HG03196 (cell line): ENCODE data around the gene PRKAG2.

Experiments
- ATAC-seq: cut with Tn5 transposase; IDR thresholded peaks from one replicate; pipeline ENCODE4 v1.9.1; 2021; ENCODE audit not compliant: unreplicated experiment

PRKAG2 gene

GRCh38 chr7:151570366-151570915, 306.5 kb downstream of the PRKAG2 start:
- ATAC-seq: no peak

DNA sequence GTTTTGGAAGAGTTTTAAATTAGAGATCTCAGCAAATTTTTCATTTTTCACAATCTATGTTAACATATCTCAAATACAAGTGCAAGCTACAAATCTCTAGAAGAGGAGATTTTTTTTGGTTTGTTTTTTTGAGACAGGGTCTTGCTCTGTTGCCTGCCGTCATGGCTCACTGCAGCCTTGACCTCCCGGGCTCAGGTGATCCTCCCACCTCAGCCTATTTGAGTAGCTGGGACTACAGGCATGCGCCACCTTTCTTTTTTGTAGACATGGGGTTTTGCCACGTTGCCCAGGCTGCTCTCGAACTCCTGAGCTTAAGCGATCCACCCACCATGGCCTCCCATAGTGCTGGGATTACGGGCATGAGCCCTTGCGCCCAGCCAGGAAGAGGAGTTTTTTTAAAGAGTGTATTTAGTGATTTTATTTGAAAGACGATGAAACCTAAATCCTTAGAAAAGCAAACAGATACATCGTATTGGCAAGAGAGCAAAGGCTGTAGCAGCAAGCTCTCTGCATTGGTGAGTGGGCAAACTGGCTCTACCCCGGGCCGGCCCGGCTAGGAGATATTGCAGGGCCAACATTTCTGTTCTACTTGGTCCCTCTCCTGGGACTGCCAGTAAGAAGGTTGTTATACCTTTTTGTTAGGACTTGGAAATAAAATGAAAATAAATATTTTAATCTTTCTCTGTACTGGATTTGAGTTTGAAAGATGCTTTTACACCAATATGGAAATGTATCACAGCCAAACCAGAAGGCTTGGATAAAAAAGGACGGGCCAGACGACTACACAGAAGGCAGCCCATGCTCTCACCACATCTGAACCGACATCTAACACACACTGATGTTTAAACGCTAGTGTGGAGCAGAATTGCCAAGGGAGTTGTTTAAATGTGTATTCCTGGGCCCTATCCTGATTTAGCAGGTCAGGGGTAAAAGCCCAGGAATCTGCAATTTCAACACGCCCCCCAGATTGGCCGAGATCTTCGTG, 307.7 kb downstream of the PRKAG2 start:
- ATAC-seq: no peak

DNA sequence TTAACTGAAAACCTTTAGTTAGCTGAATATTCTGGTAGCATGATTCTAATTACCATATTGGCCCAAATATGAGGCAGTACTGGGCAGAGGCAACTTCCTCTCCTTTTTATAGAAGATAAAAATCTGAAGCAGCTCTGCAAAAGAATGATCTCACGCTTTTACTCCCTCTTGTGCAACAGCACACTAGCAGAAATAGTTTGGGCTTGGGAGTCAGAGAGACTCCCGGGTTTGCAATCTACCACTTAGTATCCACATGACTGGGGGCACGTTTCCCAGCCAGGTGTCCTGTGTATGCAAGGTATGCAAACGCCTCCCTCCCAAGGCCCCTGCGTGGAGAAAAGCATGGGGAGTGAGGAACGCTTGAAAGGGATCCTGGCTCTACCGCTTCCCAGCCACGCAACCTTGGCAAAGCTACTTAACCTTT, 310.0 kb downstream of the PRKAG2 start:
- no peak for ATAC-seq

- ATAC-seq: no peak
Measured at GRCh38 chr7:151565541-151565940, 311.4 kb downstream of the PRKAG2 start.

DNA sequence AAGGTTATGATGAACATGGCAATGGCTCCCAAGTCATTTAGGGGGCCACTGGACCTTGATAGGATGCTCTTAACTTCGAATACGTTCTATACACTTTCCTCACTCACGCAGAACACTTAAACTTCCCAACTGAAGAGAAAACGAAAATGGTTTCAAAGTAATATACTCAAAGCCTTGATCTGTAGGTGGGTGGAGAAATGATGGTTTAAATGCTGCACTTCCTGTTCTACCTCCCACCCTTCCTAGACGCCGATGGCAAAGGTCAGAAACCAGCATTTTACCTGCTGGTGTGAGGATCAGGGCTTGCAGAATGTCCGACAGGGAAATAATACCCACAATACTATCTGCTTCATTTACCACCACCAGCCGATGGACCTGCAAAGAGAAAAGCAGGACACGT, 316.7 kb downstream of the PRKAG2 start:
- ATAC-seq: no peak

DNA sequence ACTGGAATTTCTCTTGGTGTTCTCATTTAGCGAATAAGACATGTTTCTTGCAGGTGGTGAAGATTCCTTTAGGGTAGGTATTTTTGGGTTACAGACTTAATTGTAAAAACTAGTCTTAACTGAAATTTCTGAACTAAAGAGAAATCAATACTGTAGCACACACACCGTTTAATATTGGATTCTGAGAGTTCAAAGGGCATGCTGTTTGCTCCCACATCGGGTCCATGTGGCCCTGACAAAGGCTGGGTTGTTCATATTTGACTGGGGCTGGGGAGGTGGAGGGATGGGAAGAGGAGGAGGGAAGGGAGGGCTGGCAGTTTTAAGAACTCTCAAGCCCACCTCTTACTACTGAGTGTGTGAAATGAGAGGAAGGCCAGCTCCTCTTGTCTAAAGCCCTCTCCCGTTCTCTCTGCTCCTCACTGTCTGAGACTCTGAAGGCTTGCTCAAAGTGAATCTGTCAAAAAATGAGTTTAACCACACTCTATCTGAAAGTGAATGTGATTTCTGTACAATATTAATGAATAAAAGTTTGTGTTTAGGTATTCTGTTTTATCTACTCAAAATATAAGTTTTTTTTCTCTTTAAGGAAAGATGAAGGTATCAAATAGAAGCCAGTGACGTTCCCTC, 317.2 kb downstream of the PRKAG2 start:
- ATAC-seq: no peak

DNA sequence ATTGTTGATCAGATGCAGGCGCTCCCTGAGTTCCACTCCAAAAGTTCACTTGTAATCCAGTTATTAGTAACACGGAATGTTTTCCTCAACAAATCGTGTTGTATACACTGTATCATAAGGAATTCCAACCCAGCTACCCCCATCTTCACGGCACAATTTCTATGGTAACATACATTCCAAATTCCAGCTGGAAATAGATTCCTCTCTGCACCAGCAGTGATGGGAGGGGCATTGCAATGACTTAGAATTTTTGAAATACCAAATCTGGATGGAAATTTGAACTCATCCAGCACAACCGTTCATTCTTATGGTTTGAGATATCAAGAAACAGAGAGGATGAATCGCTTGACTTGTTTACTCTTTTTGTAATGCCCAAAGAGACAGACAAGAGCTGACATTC, 318.3 kb downstream of the PRKAG2 start:
- ATAC-seq: no peak

GRCh38 chr7:151556592-151556991, 320.3 kb downstream of the PRKAG2 start:
- ATAC-seq: no peak

DNA sequence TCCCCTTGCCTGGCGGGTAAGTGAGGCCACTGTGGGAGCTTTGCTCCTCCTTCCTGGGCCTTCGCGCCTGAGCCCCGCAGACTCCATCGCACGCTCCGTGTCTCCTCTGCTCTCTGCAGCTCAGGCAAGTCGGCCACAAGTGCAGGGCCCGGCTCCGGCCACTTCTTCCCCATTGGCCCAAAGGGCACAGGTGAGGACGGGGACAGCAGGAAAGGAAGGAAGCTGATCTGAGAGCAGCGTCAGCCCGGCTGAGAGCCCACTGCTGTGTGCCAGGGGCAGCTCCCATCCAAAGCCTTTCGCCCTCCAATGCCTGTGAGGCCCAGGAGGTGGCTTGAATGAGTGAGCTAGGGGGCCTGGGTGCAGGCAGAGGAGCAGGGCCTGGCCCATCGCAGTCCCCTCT, 323.6 kb downstream of the PRKAG2 start:
- no peak for ATAC-seq

DNA sequence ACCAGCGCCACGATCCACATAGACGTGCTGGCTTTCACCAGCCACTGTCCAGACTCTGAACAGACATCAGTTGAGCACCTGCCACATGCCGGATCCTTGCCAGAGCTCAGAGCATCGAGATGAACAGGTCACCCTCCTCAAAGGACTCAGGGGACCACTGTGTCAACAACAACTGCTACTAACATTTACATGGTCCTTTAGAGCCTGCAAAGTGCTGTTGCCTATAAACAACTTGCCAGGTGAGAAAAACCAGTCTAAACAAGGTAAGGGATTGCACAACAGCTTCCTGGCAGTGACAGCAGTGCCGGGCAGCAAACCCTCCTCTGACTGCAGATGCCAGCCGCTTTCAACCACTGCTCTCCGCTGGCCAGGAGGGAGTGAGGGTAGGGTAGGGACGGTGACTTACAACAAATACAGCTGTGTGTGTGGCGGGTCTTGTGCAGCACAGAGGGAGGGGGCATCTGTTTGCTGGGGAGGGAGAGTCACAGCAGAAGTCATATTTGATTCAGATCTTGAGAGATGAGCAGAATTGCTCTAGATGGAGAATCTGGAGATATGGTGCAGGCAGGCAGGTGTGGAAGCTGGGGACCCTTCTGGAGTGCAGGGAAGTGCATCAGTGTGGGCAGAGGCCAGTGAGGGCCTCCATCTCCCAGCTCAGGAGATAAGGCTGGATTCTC, 324.4 kb downstream of the PRKAG2 start:
- ATAC-seq: no peak

GRCh38 chr7:151551820-151552219, 325.1 kb downstream of the PRKAG2 start:
- no peak for ATAC-seq

DNA sequence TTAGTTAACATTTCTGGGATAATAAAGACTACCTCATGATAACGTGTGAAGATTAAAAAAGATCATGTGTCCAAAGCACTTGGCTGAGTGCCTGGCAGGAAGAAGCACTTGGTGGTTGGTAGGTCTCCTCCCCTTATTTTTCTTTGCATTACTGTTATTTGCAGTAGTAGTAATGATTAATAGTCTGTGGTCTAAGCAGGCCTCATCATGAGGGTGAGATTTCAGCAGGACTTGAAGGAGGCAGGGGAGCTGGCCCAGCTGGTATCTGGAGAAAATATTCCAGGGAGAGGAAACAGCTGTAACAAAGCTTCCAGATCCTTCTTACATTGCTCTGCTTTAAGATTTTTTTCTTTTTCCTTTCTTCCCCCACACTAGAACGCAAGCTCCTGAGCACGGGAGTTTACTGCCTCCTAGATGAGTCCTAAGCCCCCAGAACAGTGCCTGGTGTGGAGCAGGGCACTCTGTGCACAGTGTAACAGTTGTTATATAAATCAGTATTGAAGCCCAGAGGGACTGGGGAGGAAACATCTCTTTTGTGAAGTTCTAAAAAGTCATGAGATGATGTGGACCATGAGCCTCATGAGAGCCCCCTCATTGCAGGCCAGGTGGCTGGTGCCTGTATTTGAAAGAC, 326.1 kb downstream of the PRKAG2 start:
- ATAC-seq: no peak

GRCh38 chr7:151549644-151550043, 327.3 kb downstream of the PRKAG2 start:
- ATAC-seq: no peak

DNA sequence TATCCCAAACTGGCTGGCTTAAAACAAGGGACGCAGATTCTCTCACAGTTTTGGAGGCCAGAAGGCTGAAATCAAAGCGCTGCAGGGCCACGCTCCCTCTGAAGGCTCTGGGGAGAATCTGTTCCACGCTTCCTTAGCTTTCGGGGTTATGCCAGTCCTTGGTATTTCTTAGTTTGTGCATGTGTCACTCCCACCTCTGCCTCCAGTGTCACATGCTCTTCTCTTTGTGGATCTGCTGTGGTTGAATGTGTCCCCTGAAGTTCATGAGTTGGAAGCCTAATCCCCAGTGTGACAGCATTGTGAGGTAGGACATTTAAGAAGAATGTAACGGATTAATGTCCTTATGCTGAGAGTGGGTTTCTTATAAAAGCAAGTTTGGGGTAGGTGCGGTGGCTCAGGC, 327.8 kb downstream of the PRKAG2 start:
- no peak for ATAC-seq

DNA sequence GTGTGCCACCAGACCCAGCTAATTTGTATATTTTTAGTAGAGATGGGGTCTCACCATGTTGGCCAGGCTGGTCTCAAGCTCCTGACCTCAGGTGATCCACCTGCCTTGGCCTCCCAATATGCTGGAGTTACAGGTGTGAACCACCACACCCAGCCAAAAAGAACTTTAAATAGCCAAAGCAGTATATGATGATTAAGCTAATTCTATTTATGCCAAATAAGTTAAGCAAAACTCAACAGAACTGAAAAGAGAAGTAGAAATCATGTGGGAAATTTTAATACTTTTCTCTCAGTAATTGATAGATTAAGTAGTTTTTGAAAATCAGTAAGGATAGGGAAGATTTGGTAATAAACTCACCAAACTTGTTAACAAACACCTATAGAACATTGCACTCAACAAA, 332.7 kb downstream of the PRKAG2 start:
- ATAC-seq: no peak

DNA sequence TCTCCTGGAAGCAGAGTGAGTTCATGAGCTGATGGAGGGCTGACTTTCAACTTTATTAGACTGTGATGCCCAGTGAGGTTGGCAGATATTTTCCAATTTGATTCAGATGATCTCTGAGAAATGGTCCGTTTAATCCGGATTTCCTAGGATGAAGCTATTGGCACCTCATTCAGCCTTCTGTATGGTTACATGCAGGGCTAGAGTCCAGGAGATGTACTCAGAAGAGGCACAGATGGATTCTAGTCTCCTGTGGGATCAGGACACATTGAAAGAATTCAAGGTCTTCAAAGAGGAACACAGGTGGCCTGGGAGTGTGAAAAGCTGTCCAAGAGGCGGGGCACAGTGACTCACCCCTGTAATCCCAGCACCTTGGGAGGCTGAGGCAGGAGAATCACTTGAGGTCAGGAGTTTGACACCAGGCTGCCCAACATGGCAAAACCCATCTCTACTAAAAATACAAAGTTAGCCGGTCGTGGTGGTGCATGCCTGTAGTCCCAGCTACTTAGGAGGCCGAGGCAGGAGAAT, 334.2 kb downstream of the PRKAG2 start:
- ATAC-seq: no peak

GRCh38 chr7:151541709-151542499, 335.0 kb downstream of the PRKAG2 start:
- no peak for ATAC-seq

GRCh38 chr7:151540146-151540545, 336.8 kb downstream of the PRKAG2 start:
- ATAC-seq: no peak

DNA sequence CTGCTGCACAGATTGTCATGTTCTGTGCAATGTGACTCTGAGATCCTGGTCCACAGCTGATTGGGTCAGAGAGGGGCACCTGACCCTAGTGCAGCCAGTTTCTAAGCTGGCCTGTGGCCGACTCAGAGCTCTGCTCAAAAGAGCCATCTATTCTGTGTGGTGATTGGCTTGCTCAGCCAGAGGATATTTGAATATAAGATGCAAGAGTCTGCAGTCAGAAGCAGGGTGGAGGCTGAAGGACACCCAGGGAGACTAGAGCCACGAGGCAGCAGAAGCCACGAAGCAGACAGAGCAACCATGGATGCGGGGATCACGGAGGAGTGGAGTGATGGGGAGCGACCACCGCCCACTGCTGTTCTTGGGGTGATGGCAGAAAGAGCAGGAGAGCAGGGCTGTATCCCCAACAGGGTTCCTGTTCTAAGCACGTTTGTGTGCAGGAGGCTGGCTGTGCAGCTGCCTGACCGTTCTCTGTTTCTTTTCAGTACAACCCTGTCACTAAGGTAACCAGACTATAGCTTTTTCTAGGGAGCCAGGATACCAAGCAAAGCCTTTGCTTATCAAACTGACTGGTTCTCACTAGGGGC, 337.7 kb downstream of the PRKAG2 start:
- no peak for ATAC-seq
